Activated naive CD4-positive, alpha-beta T cell treated with Interleukin-2 at 50 U/mL for 16 hours (primary cell): ENCODE data around the gene AMFR.

Source experiments
- DNase-seq: peaks from one replicate; pipeline ENCODE4 v3.0.0-alpha.2; 2020

Gene AMFR

GRCh38 chr16:56327929-56328258, 97.5 kb downstream of the AMFR start:
- DNase-seq = no peak

GRCh38 chr16:56327071-56327928, 98.0 kb downstream of the AMFR start:
- no peak for DNase-seq

- DNase-seq = no peak
These were observed 99.4 kb downstream of the AMFR start for GRCh38 chr16:56325956-56326355.

- no peak for DNase-seq
These were observed 100.9 kb downstream of the AMFR start for GRCh38 chr16:56324406-56324805.

- no peak for DNase-seq
These were observed 103.8 kb downstream of the AMFR start for GRCh38 chr16:56321571-56321970.

GRCh38 chr16:56320811-56321558, 104.4 kb downstream of the AMFR start:
- no peak for DNase-seq

GRCh38 chr16:56320056-56320455, 105.3 kb downstream of the AMFR start:
- DNase-seq = no peak

GRCh38 chr16:56319376-56319775, 106.0 kb downstream of the AMFR start:
- DNase-seq = no peak

- no peak for DNase-seq
These were observed 106.6 kb downstream of the AMFR start for GRCh38 chr16:56318827-56319140.

GRCh38 chr16:56317998-56318826, 107.1 kb downstream of the AMFR start:
- DNase-seq = peak; percentile 80

GRCh38 chr16:56316545-56316944, 108.8 kb downstream of the AMFR start:
- DNase-seq = no peak

- no peak for DNase-seq
These were observed 109.4 kb downstream of the AMFR start for GRCh38 chr16:56315955-56316354.

- DNase-seq = no peak
These were observed 111.0 kb downstream of the AMFR start for GRCh38 chr16:56314244-56314850.

GRCh38 chr16:56312556-56312955, 112.8 kb downstream of the AMFR start:
- DNase-seq = no peak

GRCh38 chr16:56312028-56312300, 113.4 kb downstream of the AMFR start:
- no peak for DNase-seq
